GM12878 (cell line): ENCODE results near the gene THSD4. TPM values are rescaled to one million over a fixed set of nuclear protein-coding genes. Genes with fewer than 3 reads are reported as not detected.

Experiments used
- ATAC-seq: fragments of 200-7000 bp; cut with Tn5 transposase; 3 replicates; pipeline ENCODE4 v1.9.1; 2020; ENCODE audit warnings: mild to moderate bottlenecking, moderate library complexity
- BruUV-seq: library from RNA; stranded (reverse); fragments of 400-500 nt; replicated peaks from 2 replicates; lab custom pipeline; 2021; lab: Mats Ljungman, UMichigan
- CTCF ChIA-PET: fragments of 300-600 bp; sonication (Branson Sonifier 250); formaldehyde crosslinking; extraction: SDS; loops from one replicate; lab custom pipeline; 2021; ENCODE audit warnings: inconsistent platforms; lab: Yijun Ruan, JAX
- POLR2A ChIA-PET: fragments of 350-600 bp; formaldehyde crosslinking; extraction: SDS; loops from one replicate; lab custom pipeline; 2021; ENCODE audit warnings: inconsistent platforms; lab: Charles Lee
- RAD21 ChIA-PET: fragments of 300-600 bp; sonication (Branson Sonifier 250); formaldehyde crosslinking; loops from one replicate; lab custom pipeline; 2023; ENCODE audit warnings: antibody characterized with exemption; ENCODE audit not compliant: unreplicated experiment; lab: Charles Lee
- SMC1A ChIA-PET: fragments of 300-600 bp; sonication (Branson Sonifier 250); formaldehyde crosslinking; loops from one replicate; lab custom pipeline; 2023; ENCODE audit not compliant: unreplicated experiment, uncharacterized antibody; lab: Charles Lee
- DNase-seq: peaks from one replicate; pipeline ENCODE4 v3.0.0-alpha.2; 2011; ENCODE audit warnings: low read depth, low spot score
- FAIRE-seq: peaks from 3 replicates; lab custom pipeline; 2011; peaks lifted over from hg19 to GRCh38; lab: Jason Lieb, UNC
- H2AFZ ChIP-seq: 2 replicates; pipeline ENCODE4 v1.6.0; 2011; ENCODE audit warnings: low read depth, low read length, control low read depth; ENCODE audit not compliant: control insufficient read depth
- H3K27ac ChIP-seq: 2 replicates; pipeline ENCODE4 v1.5.1; 2011; ENCODE audit warnings: control low read depth; ENCODE audit not compliant: control insufficient read depth, insufficient read depth
- H3K27me3 ChIP-seq, 2 experiments: replicated peaks in 1 of 2; 2 replicates each; pipeline versions ENCODE4 v1.6.0 to v1.6.1; 2011; ENCODE audit warnings: low read length in 1 of 2; ENCODE audit not compliant: control insufficient read depth in 2 of 2, insufficient read depth in 2 of 2
- H3K36me3 ChIP-seq, 2 experiments: 2 replicates each; pipeline ENCODE4 v1.5.1; 2011; ENCODE audit warnings: low read length in 1 of 2; ENCODE audit not compliant: control insufficient read depth in 2 of 2, insufficient read depth in 2 of 2
- H3K4me1 ChIP-seq: 2 replicates; pipeline ENCODE4 v1.6.1; 2011; ENCODE audit warnings: mild to moderate bottlenecking, low read length, moderate library complexity, mixed read lengths; ENCODE audit not compliant: control insufficient read depth, insufficient read depth
- H3K4me2 ChIP-seq: 2 replicates; pipeline ENCODE4 v1.6.0; 2011; ENCODE audit warnings: control low read depth; ENCODE audit not compliant: control insufficient read depth, insufficient read depth
- H3K4me3 ChIP-seq: fragments of 200-600 bp; sonication (generic); 2 replicates; pipeline ENCODE4 v1.5.1; 2016
- H3K79me2 ChIP-seq: 2 replicates; pipeline ENCODE4 v1.6.0; 2011; ENCODE audit warnings: low read length; ENCODE audit not compliant: control insufficient read depth, insufficient read depth
- H3K9ac ChIP-seq: 2 replicates; pipeline ENCODE4 v1.8.0; 2011; ENCODE audit warnings: low read length, control low read depth, mixed read lengths; ENCODE audit not compliant: control insufficient read depth, insufficient read depth
- H3K9me3 ChIP-seq: replicated peaks from 3 replicates; pipeline ENCODE4 v1.5.1; 2011; ENCODE audit warnings: mild to moderate bottlenecking, low read length; ENCODE audit not compliant: control insufficient read depth, insufficient read depth
- H4K20me1 ChIP-seq: 2 replicates; pipeline ENCODE4 v1.6.0; 2011; ENCODE audit not compliant: control insufficient read depth, insufficient read depth
- FOXM1 ChIP-seq: IDR thresholded peaks from 2 replicates; pipeline ENCODE4 v1.6.1; 2012; ENCODE audit warnings: low read depth, mild to moderate bottlenecking, inconsistent platforms, low read length, moderate library complexity
- LARP7 ChIP-seq: fragments of 450-650 bp; IDR thresholded peaks from 2 replicates; pipeline ENCODE4 v1.6.1; 2017; ENCODE audit warnings: mild to moderate bottlenecking
- MTA3 ChIP-seq: IDR thresholded peaks from 2 replicates; pipeline ENCODE4 v1.6.1; 2012; ENCODE audit warnings: low read length, inconsistent platforms, borderline replicate concordance
- SIX5 ChIP-seq: IDR thresholded peaks from 2 replicates; pipeline ENCODE4 v1.6.1; 2011; ENCODE audit warnings: mild to moderate bottlenecking, low read depth, low read length, moderate library complexity; ENCODE audit not compliant: severe bottlenecking
- WGBS: methylation state at CpG from one replicate; pipeline ENCODE4 v1.1.6; 2016; ENCODE audit warnings: low lambda C conversion rate; ENCODE audit not compliant: insufficient replicate concordance, insufficient coverage; ENCODE audit errors: missing lambda C conversion rate; 5-methylcytosine and 5-hydroxymethylcytosine counted together
- in situ Hi-C: fragments of 300-500 bp; cut with MboI; formaldehyde crosslinking; loops from 9 replicates; pipeline ENCODE4 v1.14.3; 2018; ENCODE audit warnings: mixed read lengths
- intact Hi-C: fragments of 100-400 bp; cut with micrococcal nuclease; formaldehyde crosslinking; loops from one replicate; pipeline ENCODE4 v1.14.2; 2022; ENCODE audit not compliant: unreplicated experiment
- polyA plus RNA-seq, 11 experiments: library from polyadenylated mRNA; depleted of rRNA in 4 of 11; unstranded in 6 of 11; stranded (reverse) in 5 of 11; fragments of >200 nt; fragmentation: Nextera tagmentation in 4 of 11; fragmentation: Illumina TruSeq in 1 of 11; extraction: Ambion mirVana in 4 of 11; extraction: Trizol in 1 of 11; gene quantifications; 1 replicate in 1 of 11; 2 replicates in 10 of 11; pipeline versions ENCODE4 v1.2.1 to v1.2.3, GENCODE V29; 2011 to 2016; ENCODE audit warnings: inconsistent platforms in 2 of 11, missing spikeins in 2 of 11, low read depth in 1 of 11
- total RNA-seq, 4 experiments: library from RNA; depleted of rRNA in 3 of 4; stranded (reverse); fragments of >200 nt in 3 of 4; fragmentation: Illumina TruSeq in 1 of 4; extraction: Trizol in 1 of 4; gene quantifications; 2 replicates each; pipeline versions ENCODE4 v1.2.1 to v1.2.3, GENCODE V29; 2013 to 2021
- TF ChIP-seq, protein P1 (sequence below): fragments of 450-650 bp; formaldehyde crosslinking; IDR thresholded peaks from 2 replicates; pipeline ENCODE4 v1.4.0; 2020; ENCODE audit warnings: mild to moderate bottlenecking, moderate library complexity

THSD4 gene
- total and polyA plus RNA-seq, 10 of the 15 experiments (the other 5 are each of a cell fraction or from before 2014, with no cell fraction given): 0.04 to 0.13 (median 0.05) TPM; not detected in 7

DNA sequence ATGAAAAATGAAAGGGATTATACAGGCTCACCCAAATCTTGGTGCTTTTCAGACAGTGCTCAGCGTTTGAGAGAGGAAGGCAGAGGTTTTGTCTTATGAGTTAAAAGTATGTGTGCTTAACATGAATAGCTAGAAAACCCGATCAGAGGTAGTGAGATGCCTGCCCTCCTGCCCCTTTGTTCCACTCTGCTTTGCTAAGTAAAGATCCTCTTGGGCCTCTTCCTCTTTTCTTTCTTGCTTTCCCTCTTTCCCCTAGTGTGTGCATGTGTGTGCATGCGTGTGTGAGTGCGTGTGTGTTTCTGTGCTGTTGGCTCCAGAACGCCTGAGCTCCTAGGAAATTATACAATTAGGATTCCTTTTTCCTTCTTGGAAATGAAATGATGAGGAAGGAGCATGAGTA lies 433.8 kb downstream of the THSD4 start:
- Histone ChIP-seq H3K27me3 (0 out of 4 replicates have a peak, but pooled peaks cover 0 to 1% of the 10 kb centered on the region in 2 experiments), H2AFZ (no peak overlapping the region)
- SMC1A ChIA-PET: no interaction called here
- TF ChIP-seq LARP7 (no peak), SIX5 (no peak), FOXM1 (no peak), MTA3 (no peak)
- TF ChIP-seq, protein P1, sequence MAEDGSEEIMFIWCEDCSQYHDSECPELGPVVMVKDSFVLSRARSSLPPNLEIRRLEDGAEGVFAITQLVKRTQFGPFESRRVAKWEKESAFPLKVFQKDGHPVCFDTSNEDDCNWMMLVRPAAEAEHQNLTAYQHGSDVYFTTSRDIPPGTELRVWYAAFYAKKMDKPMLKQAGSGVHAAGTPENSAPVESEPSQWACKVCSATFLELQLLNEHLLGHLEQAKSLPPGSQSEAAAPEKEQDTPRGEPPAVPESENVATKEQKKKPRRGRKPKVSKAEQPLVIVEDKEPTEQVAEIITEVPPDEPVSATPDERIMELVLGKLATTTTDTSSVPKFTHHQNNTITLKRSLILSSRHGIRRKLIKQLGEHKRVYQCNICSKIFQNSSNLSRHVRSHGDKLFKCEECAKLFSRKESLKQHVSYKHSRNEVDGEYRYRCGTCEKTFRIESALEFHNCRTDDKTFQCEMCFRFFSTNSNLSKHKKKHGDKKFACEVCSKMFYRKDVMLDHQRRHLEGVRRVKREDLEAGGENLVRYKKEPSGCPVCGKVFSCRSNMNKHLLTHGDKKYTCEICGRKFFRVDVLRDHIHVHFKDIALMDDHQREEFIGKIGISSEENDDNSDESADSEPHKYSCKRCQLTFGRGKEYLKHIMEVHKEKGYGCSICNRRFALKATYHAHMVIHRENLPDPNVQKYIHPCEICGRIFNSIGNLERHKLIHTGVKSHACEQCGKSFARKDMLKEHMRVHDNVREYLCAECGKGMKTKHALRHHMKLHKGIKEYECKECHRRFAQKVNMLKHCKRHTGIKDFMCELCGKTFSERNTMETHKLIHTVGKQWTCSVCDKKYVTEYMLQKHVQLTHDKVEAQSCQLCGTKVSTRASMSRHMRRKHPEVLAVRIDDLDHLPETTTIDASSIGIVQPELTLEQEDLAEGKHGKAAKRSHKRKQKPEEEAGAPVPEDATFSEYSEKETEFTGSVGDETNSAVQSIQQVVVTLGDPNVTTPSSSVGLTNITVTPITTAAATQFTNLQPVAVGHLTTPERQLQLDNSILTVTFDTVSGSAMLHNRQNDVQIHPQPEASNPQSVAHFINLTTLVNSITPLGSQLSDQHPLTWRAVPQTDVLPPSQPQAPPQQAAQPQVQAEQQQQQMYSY (CRISPR knock-in tag): no peak
- TF ChIP-seq, all 136 proteins: peak for 0
- H4K20me1 ChIP-seq: no peaks in the 10 kb centered on the region
- ATAC-seq (no peak), FAIRE-seq (no peak), DNase-seq (no peak)
- no TSS peak for BruUV-seq
- no peak overlapping the region for H3K27ac ChIP-seq
- no peaks in the 10 kb centered on the region for H3K4me1 ChIP-seq
- 21% methylated on average over 5 of the region's 5 CpGs for WGBS
- intact Hi-C loops (no loop called here), in situ Hi-C loops (no loop called here)
- no peaks in the 10 kb centered on the region for H3K9me3 ChIP-seq
- CTCF ChIA-PET: no interaction called here
- H3K4me2 ChIP-seq: no peak overlapping the region
- no peak overlapping the region for H3K4me3 ChIP-seq
- POLR2A ChIA-PET: no interaction called here
- RAD21 ChIA-PET: no interaction called here
- H3K36me3 ChIP-seq: no peaks in the 10 kb centered on the region
- no peaks in the 10 kb centered on the region for H3K79me2 ChIP-seq
- no peak overlapping the region for H3K9ac ChIP-seq
